Measurements from ENCODE around the gene CTNND1. TPM values are rescaled to one million over a fixed set of nuclear protein-coding genes. Genes with fewer than 3 reads are reported as not detected.

CTNND1 gene
- total RNA-seq, 2 donors from 2014 or later: 375 to 416 TPM

DNA sequence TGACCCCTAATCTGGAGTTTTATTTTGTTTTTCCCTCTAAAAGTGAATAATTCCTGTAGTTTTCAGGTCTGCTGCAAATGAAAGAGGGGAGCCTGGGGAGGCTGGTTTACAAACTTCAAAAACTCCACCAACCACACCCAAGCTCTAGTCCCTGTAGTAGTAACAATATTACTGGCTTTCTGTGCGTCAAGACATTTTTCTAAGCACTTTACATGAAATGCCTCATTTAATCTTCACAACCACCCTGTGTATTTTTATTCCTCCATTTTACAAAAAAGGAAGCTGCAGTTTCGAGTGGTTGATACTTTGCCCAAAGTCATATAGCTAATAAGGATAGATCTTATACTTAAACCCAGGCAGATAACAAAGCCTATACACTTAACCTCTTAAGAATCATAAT lies 23.5 kb downstream of the CTNND1 start:
- no peaks in the 10 kb centered on the region for H3K36me3 ChIP-seq
- H3K9ac ChIP-seq (ENCODE audit: low read depth in 2 of 2, low read length in 2 of 2): peak overlapping the region in 1 of 2 donors; percentile 1
- H3K4me3 ChIP-seq: no peak overlapping the region
- TF ChIP-seq, protein P1, sequence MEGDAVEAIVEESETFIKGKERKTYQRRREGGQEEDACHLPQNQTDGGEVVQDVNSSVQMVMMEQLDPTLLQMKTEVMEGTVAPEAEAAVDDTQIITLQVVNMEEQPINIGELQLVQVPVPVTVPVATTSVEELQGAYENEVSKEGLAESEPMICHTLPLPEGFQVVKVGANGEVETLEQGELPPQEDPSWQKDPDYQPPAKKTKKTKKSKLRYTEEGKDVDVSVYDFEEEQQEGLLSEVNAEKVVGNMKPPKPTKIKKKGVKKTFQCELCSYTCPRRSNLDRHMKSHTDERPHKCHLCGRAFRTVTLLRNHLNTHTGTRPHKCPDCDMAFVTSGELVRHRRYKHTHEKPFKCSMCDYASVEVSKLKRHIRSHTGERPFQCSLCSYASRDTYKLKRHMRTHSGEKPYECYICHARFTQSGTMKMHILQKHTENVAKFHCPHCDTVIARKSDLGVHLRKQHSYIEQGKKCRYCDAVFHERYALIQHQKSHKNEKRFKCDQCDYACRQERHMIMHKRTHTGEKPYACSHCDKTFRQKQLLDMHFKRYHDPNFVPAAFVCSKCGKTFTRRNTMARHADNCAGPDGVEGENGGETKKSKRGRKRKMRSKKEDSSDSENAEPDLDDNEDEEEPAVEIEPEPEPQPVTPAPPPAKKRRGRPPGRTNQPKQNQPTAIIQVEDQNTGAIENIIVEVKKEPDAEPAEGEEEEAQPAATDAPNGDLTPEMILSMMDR (IDR thresholded peaks at IDR 0.05): no peak
- DNase-seq: no peak
- H3K27ac ChIP-seq: peak overlapping the region; percentile 52
- intact Hi-C loops (cut with DNase I): no loop called here
- no peaks in the 10 kb centered on the region for H3K27me3 ChIP-seq
- H3K4me1 ChIP-seq: peaks cover 53% of the 10 kb centered on the region
- no peaks in the 10 kb centered on the region for H3K9me3 ChIP-seq

DNA sequence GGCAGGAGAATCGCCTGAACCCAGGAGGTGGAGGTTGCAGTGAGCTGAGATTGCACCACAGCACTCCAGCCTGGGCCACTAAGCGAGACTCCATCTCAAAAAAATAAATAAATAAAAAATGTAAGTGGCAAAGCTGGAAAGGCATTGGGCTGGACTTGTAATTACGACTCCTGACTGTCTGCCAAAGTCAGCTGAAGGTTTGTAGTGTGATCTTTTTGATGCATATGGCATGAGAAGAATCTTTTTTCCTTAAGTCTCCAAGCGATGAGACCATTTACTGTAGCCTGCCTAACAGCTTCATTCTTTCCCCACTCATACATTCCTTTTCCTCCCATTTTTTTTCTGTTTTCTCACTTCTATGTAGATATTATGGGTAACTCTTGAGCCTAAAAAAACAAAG lies 24.8 kb downstream of the CTNND1 start:
- TF ChIP-seq, protein P1 (IDR thresholded peaks at IDR 0.05): no peak
- peak overlapping the region in 1 of 2 donors; percentile 19 for H3K9ac ChIP-seq (ENCODE audit: low read depth in 2 of 2, low read length in 2 of 2)
- intact Hi-C loops (cut with DNase I): no loop called here

DNA sequence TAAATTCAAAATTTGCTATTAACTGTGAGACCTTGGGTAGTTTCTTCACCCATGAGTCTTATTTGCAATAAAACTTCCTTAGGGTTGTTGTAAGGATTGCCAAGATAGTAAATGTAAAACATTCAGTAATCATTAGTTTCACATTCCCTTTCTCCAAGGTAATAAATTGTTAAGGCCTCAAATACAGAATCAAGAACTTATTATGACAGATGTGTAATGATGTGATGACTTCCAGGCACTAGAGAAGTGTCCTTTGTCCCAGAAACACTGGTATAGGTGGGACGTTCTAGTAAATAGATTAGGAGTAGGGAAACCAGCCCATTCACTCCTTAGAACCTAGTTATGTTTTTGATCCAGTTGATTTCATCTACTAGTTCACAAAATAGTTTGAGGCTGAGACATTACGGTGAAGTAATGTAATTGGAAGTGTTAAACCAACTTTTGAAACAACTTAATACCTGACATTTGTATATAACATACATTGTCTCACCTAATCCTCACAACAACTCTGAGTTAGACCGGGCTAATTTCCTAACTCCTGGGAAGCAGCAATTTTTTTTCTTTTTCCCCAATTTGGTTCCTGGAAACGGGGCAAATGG lies 25.5 kb downstream of the CTNND1 start:
- TF ChIP-seq, protein P1 (IDR thresholded peaks at IDR 0.05): no peak
- H3K4me1 ChIP-seq: peaks cover 57% of the 10 kb centered on the region
- no peaks in the 10 kb centered on the region for H3K36me3 ChIP-seq
- H3K9ac ChIP-seq (ENCODE audit: low read depth in 2 of 2, low read length in 2 of 2): peak overlapping the region in 1 of 2 donors; percentile 19
- no peak overlapping the region for H3K4me3 ChIP-seq
- no peaks in the 10 kb centered on the region for H3K27me3 ChIP-seq
- H3K27ac ChIP-seq: peak overlapping the region; percentile 52
- DNase-seq: no peak
- H3K9me3 ChIP-seq: no peaks in the 10 kb centered on the region
- intact Hi-C loops (cut with DNase I): no loop called here

More for the DNA sequence above, 24.8 kb downstream of the CTNND1 start:
- no peaks in the 10 kb centered on the region for H3K27me3 ChIP-seq
- H3K36me3 ChIP-seq: no peaks in the 10 kb centered on the region
- H3K9me3 ChIP-seq: no peaks in the 10 kb centered on the region
- no peak overlapping the region for H3K4me3 ChIP-seq
- H3K27ac ChIP-seq: peak overlapping the region; percentile 52
- H3K4me1 ChIP-seq: peaks cover 57% of the 10 kb centered on the region
- DNase-seq: no peak

DNA sequence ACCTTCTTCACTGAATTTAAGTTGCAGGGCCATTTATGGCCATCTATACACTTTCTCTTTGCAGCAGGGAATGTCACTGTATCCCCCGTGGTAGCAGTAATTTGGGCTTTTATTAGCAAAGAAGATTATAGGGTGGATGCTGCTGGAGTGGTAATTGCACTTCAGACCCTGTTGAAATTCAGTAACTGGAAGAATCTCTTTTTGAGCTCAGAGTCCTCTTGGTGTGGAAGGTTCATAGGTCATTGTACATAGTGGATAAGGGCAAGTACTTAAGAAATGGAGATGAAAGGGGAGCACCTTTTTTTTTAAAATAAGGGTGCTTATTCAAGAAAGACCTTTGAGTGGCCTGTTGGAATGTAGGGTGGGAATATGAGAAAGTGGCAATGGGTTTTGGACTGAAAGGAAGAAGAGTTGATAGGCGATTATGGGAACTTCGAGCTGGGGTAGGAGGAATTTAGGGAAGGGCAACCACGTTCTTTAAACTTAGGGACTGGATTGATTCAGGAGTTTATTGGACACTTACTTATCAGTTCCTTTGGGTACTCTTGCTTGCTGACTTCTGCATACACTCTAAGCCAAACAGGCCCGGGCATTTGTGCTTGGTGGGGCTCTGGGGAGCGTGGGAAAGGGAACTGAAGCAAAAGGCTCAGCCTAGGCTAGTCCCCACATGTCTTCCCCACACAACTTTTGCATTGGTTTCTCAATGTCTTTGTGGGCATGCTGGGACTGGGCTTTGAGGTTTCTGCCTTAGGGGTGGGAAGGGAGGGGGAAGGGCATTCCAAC lies 26.5 kb downstream of the CTNND1 start:
- Histone ChIP-seq H3K4me3 (no peak overlapping the region), H3K27me3 (no peaks in the 10 kb centered on the region), H3K9ac (ENCODE audit: low read depth in 2 of 2, low read length in 2 of 2) (peak overlapping the region in 1 of 2 donors; percentile 2), H3K4me1 (peaks cover 48% of the 10 kb centered on the region), H3K36me3 (no peaks in the 10 kb centered on the region), H3K9me3 (no peaks in the 10 kb centered on the region), H3K27ac (peak overlapping the region; percentile 52)
- DNase-seq: no peak
- TF ChIP-seq, protein P1 (IDR thresholded peaks at IDR 0.05): no peak
- intact Hi-C loops (cut with DNase I): no loop called here

DNA sequence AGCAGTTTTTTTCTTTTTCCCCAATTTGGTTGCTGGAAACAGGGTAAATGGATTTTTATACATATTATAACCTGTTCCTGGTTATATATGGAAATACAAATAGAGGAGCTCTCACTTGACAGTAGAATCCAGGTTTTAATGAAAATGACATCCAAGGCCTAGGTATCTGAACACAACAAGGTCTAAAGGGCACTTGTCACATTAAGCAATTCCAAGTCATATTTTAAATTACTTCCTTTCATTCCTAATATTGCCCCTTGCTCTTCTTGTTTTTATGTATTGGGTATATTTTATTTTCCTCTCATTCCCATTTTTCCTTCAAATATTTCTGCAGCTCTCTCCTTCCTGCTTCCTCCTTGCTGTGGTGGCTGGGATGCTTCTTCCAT lies 27.1 kb downstream of the CTNND1 start:
- Histone ChIP-seq H3K36me3 (no peaks in the 10 kb centered on the region), H3K4me1 (peaks cover 48% of the 10 kb centered on the region), H3K27me3 (no peaks in the 10 kb centered on the region), H3K9me3 (no peaks in the 10 kb centered on the region), H3K4me3 (no peak overlapping the region), H3K9ac (ENCODE audit: low read depth in 2 of 2, low read length in 2 of 2) (no peak overlapping the region), H3K27ac (peak overlapping the region; percentile 52)
- no peak for DNase-seq
- intact Hi-C loops (cut with DNase I): no loop called here
- TF ChIP-seq, protein P1 (IDR thresholded peaks at IDR 0.05): no peak

Data from colonic mucosa (tissue), 4 donors.